CD4-positive, alpha-beta T cell treated with Interleukin-15 for 1 hour (primary cell): Measurements from ENCODE around the gene SPECC1.
A peak's percentile ranks its signal among the peaks of the same experiment; 100 is the strongest.
"Not testable (repeated sequence)": the region's sequence is repeated elsewhere in the genome, so short reads cannot be mapped to it uniquely, and the experiment has no call there.

Source experiments
- DNase-seq: peaks from one replicate; pipeline ENCODE4 v3.0.0-alpha.2; 2020

Gene SPECC1

GRCh38 chr17:20253323-20253722 lies 244.2 kb downstream of the SPECC1 start:
- no peak for DNase-seq

DNA sequence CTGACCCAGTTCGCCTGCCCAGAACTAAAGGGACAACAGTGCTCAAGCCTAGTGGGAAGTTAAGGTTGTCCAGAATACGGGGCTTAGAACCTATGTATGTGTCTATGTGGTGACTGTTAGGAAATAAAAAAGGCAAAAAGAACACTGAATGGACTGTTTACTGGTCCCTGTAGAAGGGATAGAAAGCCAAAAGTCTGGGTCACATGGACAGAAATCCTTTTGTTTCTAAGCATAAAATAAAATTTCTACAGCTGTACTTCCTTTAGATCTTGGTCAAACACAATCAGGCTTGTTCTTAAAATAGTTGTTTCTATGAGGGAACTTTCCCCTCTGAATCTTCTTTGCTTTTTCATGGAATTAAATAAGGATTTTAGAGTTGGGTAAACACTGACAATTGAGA lies 245.4 kb downstream of the SPECC1 start:
- DNase-seq: no peak

DNA sequence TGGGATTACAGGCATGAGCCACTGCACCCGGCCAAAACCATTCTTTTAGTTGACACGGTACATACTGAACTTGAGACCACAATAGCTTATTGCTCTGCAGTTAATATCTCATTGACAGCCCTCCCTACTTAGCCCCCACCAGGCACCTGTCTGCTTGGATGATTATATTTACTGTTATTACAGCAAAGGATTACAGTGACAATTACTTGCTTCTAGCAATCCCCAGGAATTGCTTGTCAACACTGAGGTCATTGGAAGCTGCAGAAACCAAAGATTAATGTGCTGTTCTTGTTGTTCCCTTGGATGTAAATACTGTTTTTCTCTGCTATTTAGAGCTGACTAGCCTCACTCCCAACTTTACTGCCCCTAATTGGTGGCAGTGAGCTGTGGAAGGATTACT lies 247.0 kb downstream of the SPECC1 start:
- DNase-seq: no peak

DNA sequence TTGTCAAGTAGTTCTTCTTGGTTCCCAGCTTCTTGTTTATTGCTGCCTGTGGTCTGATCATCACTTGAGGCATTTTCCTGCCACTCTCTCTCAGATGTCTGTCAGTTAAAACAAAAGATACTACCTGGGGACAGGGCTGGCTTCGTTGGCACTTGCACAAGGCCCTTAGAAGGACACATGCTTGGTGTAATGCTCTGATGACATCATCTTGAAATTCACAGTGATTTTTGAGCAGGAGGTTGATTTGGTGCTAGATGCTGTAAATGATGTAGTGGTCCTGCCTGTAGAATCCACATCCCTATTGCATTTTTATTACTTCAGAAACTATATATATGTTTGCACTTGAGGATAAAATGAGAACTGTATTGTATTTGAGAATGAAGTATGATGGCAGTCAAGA lies 247.8 kb downstream of the SPECC1 start:
- no peak for DNase-seq

DNA sequence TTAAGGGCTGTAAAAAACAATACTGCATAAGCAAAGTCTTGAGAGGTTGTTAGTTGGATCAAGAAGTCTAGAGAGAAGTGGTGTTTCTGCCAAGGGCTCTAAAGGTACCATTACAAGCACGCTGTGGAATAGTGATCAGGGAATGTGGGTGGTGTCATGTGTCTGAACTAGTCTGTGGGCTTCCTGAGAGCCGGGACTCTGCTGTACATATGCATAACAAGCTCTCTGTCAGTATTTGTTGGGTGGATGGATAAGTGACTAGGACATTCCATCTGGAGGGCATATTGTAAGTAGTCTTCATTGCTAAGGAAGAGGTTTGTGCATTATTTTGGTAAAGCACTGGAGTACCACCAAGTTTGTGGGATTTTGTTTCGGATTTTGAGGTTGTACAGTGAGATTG lies 248.6 kb downstream of the SPECC1 start:
- no peak for DNase-seq

- DNase-seq: no peak
Measured at GRCh38 chr17:20259668-20260067, 250.5 kb downstream of the SPECC1 start.

DNA sequence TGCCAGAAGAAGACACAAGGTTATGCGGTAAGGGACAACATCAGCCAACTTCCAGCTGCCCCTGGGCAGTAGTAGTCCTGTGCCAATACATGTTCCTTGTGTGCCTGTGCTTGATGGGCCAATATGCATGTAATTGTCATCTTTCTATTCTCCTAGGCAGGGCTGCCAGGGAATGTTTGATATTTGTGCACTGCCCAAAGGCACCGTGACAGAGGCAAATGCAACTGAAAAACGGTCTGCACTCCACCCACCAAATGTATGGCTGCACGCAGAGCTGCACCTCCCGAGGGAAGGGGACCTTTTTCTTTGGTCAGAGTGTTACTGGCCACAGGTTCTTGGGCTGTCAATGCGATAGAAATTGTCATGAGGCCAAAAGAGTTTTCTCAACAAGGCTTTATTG lies 251.1 kb downstream of the SPECC1 start:
- DNase-seq: no peak

- DNase-seq: no peak
Measured at GRCh38 chr17:20262226-20263114, 253.3 kb downstream of the SPECC1 start.

DNA sequence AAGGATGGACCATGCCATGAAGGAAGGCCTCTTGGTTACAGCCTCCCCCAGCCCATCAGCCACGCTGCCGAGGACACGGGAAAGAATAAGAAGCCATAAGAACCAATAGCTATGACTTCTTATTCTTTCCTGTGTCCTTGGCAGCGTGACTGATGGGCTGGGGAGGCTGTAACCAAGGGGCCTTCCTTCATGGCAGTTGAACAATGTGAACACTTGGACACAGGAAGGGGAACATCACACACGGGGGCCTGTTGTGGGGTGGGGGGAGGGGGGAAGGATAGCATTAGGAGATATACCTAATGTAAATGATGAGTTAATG lies 253.9 kb downstream of the SPECC1 start:
- not testable (repeated sequence) for DNase-seq

DNA sequence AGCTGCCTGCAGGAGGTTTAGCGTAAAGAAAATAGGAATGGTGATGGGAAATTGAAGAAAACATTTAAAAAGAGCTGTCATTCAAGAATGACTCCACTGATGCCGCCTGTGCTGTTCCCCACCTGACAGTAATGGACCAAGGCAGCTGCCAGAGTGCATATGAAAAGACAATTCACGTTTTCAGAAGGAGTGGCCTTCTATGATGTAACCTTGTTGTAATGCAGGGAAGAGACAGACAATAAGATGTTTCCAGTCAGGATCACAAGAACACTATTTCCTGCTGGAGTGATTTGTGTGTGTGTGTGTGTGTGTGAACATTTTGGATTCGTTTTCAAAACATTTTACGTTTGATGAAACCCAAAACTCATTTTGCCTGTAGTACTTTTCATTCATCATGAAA lies 254.4 kb downstream of the SPECC1 start:
- no peak for DNase-seq

DNA sequence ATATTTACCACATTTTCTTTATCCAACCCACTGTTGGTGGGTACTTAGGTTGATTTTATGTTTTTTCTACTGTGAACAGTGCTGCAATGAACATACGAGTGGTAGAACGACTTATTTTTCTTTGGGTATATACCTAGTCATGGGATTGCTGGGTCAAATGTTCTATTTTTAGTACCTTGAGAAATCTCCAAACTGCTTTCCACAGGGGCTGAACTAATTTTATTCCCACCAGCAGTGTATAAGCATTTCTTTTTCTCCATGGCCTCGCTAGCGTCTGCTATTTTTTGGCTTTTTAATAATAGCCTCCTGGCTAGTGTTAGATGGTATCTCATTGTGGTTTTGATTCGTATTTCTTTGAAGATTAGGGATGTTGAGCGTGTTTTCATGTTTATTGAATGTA lies 255.8 kb downstream of the SPECC1 start:
- no peak for DNase-seq

GRCh38 chr17:20266806-20267458 lies 257.8 kb downstream of the SPECC1 start:
- DNase-seq: no peak

- peak; percentile 48 for DNase-seq
Measured at GRCh38 chr17:20267459-20267842, 258.3 kb downstream of the SPECC1 start.

DNA sequence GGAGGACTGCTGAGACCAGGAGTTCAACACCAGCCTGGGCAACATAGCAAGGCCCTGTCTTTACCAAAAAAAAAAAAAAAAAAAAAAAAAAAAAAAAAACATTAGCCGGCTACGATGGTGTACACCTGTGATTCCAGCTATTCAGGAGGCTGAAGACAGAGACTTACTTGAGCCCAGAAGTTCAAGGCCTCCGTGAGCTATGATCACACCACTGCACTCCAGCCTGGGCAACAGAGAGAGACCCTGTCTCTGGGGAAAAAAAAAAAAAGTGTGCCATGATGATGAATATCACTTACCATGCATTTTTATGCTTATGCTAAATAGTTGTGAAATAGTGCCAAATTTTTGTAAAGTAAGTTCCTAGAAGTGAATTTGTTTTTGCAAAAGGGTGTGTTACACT lies 261.2 kb downstream of the SPECC1 start:
- DNase-seq: no peak

DNA sequence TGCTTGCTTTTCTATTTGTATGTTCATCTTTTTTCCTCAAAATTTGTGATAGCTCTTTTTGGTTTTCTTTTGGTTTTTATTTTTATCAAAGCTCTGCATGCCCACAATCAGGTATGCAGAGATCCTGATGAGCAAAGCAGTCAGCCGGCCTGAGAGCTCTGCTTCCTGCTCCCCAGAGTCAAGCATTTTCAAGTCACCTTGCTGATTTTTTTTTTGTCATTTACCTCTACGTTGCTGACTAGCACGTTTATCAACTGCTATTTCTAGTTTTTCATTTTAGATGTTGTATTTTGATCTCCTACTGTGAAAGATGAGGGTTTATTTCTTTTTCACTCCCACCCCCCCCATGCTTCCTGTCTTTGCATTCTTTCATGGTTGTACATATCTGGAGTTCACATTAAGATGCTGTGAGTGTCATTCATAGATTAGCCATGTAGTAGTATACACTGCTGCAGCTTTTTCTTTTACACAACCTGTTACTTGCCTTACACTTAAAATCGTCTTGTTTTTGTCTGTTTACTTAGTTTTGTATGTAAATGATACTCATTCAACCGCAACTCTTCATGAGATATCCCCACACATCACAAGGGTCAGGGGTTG lies 262.0 kb downstream of the SPECC1 start:
- DNase-seq: no peak

- DNase-seq: no peak
Measured at GRCh38 chr17:20273741-20274500, 264.8 kb downstream of the SPECC1 start.

- DNase-seq: no peak
Measured at GRCh38 chr17:20275653-20276052, 266.5 kb downstream of the SPECC1 start.

DNA sequence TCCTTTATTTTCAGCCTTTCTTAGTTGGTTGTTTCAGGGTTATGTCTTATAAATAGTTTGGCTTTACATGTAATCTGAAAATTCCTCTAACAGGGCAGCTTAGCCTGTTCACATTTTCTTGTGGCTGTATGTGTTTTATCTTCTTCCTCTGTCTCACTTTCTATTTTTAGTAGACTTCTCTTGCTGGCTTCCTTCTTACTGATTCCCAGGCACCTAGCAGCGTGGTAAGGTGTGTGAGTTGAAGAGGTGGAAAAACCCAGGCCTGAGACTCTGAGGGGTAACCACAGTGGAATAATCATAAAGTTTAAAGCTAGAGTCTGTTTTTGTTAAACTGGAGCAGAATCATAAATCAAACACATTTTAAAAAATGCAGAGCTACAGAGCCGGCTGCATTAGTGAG lies 267.3 kb downstream of the SPECC1 start:
- DNase-seq: no peak

DNA sequence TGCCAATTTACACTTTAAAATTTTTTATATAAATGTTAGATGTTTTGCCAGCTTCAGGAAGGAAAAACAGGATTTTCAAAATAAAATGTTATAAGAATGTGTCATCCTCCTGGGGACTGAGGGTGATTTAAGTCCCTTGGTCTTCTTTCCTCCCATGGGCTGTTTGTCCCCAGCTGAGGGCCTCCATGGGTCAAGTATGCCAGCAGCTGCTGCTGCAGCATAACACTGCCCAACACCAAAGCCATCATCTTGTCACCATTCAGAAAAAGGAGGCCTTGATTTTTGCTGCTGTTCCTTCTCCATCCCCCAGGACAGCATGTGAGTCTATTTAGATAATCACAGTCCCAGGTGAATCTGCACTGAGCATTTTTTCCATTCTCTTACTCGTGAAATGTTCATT lies 269.6 kb downstream of the SPECC1 start:
- no peak for DNase-seq

DNA sequence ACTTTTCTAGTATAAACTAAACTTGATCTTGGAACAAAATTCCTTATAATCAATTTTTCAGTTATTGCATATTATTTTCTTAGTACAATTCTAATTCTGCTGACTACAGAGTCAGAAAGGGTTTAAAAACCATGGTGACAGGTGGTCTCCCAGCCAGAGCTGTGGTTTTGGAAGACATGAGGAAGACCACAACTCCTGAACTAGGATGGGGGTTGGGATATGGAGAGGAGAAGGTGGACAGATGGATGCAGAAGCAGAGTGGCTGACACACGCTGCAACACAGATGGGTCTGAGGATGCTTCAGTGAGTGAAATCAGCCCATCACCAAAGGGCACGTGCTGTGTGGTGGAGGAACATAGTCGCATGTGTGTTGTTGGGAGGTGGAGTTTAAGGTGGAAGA lies 270.5 kb downstream of the SPECC1 start:
- no peak for DNase-seq

- no peak for DNase-seq
Measured at GRCh38 chr17:20280051-20280450, 270.9 kb downstream of the SPECC1 start.

DNA sequence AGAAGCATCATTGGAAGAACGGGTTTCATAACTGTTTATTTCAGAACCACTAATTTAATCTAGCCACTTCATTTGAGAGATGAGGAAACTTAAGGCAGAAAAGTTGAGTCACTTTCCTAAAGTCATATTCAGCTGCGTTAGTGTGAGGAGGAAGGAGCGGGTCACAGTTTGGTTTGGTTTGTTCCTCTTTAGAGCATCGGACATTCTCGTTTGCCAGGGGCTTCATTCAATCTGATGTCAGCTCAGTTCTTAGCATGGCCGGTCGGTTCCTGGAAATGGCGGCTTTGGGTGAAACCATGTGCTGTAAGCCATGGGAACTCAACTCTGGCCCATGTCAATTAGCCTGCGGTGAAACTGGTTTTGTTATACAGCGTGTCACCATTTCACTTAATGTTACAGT lies 271.7 kb downstream of the SPECC1 start:
- no peak for DNase-seq

DNA sequence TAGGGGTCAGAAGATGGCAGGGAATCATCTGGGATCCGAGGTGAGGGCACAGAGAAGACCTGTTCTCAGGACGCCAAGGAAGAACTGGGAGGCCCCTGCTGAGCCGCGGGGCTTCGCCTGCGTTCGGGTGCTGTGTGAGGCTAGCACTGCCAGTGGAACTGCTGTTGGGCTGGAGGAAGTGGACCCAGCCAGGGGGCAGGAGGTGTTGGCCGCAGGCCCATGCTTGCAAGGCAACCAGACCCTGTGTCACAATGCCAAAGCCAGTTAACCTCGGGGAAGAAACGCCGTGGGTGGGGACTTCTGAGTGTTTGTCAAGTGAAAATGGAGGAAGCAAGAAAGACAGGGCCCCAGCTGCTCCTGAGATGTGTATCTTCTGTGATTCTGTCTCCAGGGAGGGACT lies 272.7 kb downstream of the SPECC1 start:
- peak; percentile 51 for DNase-seq
